A549 (cell line): ENCODE measurements around the gene DPP7. TPM values are rescaled to one million over a fixed set of nuclear protein-coding genes. Genes with fewer than 3 reads are reported as not detected.

ENCODE experiments used
- ATAC-seq, 2 experiments: fragments of 200-7000 bp in 1 of 2; fragments of >200 bp in 1 of 2; cut with Nextera tagmentation in 1 of 2; cut with Tn5 transposase in 1 of 2; 3 replicates each; pipeline versions ENCODE4 v1.8.0 to v1.9.1; 2018 to 2020; ENCODE audit warnings: mild to moderate bottlenecking in 1 of 2, moderate library complexity in 1 of 2
- CTCF ChIA-PET: fragments of 300-600 bp; sonication (Branson Sonifier 250); formaldehyde crosslinking; extraction: SDS; loops from one replicate; lab custom pipeline; 2021; ENCODE audit warnings: antibody characterized with exemption, inconsistent platforms; lab: Yijun Ruan, JAX
- POLR2A ChIA-PET: fragments of 350-600 bp; formaldehyde crosslinking; extraction: SDS; loops from one replicate; lab custom pipeline; 2021; ENCODE audit warnings: antibody characterized with exemption, inconsistent platforms; lab: Yijun Ruan, JAX
- DNase-seq, 2 experiments: peaks; one replicate each; pipeline versions ENCODE4 v3.0.0 to v3.0.0-alpha.2; 2011 to 2016; ENCODE audit warnings: low read depth in 1 of 2, low spot score in 1 of 2
- FAIRE-seq: peaks from 2 replicates; lab custom pipeline; 2011; peaks lifted over from hg19 to GRCh38; lab: Jason Lieb, UNC
- H3K27ac ChIP-seq, 2 experiments: fragments of >200 bp; sonication (Bioruptor Twin); formaldehyde crosslinking; 3 replicates each; pipeline ENCODE4 v1.5.1; 2016 to 2017
- H3K4me1 ChIP-seq: fragments of >200 bp; sonication (Bioruptor Twin); formaldehyde crosslinking; 3 replicates; pipeline ENCODE4 v1.6.1; 2016
- H3K4me2 ChIP-seq: fragments of >200 bp; sonication (Bioruptor Twin); formaldehyde crosslinking; 3 replicates; pipeline ENCODE4 v1.6.1; 2016
- H3K4me3 ChIP-seq: fragments of >200 bp; sonication (Bioruptor Twin); formaldehyde crosslinking; 3 replicates; pipeline ENCODE4 v1.5.1; 2016
- H3K9me3 ChIP-seq: fragments of >200 bp; sonication (Bioruptor Twin); formaldehyde crosslinking; 3 replicates; pipeline ENCODE4 v1.6.1; 2016
- CBX8 ChIP-seq: fragments of 200-600 bp; sonication (generic); IDR thresholded peaks from 2 replicates; pipeline ENCODE4 v1.6.1; 2016
- CEBPB ChIP-seq, 2 experiments: fragments of >200 bp in 1 of 2; sonication (Bioruptor Twin) in 1 of 2; formaldehyde crosslinking in 1 of 2; IDR thresholded peaks; 2 replicates each; pipeline ENCODE4 v1.6.1; 2012 to 2016
- EHF ChIP-seq: fragments of 250-450 bp; sonication (Bioruptor Pico); IDR thresholded peaks from 2 replicates; pipeline ENCODE4 v1.5.0; 2020; ENCODE audit warnings: mild to moderate bottlenecking
- ESRRA ChIP-seq: fragments of 150-350 bp; IDR thresholded peaks from 2 replicates; pipeline ENCODE4 v1.6.1; 2014; ENCODE audit warnings: mild to moderate bottlenecking, low read length, borderline replicate concordance
- FOXS1 ChIP-seq: fragments of 250-450 bp; sonication (Bioruptor Pico); IDR thresholded peaks from 2 replicates; pipeline ENCODE4 v1.5.0; 2020; ENCODE audit warnings: mild to moderate bottlenecking, moderate library complexity
- HOXA7 ChIP-seq: fragments of 250-450 bp; sonication (Bioruptor Pico); IDR thresholded peaks from 2 replicates; pipeline ENCODE4 v1.5.0; 2020; ENCODE audit warnings: mild to moderate bottlenecking, moderate library complexity
- JUN ChIP-seq, 2 experiments: fragments of >200 bp; sonication (Bioruptor Twin); formaldehyde crosslinking; IDR thresholded peaks; 2 replicates in 1 of 2; 3 replicates in 1 of 2; pipeline ENCODE4 v1.6.1; 2016 to 2017
- JUNB ChIP-seq: fragments of >200 bp; sonication (Bioruptor Twin); formaldehyde crosslinking; IDR thresholded peaks from 2 replicates; pipeline ENCODE4 v1.6.1; 2016
- KDM1A ChIP-seq: fragments of 200-600 bp; sonication (generic); IDR thresholded peaks from 2 replicates; pipeline ENCODE4 v1.6.1; 2016; ENCODE audit warnings: low read depth, mild to moderate bottlenecking
- KDM5A ChIP-seq: fragments of 200-600 bp; sonication (generic); IDR thresholded peaks from 2 replicates; pipeline ENCODE4 v1.6.1; 2016; ENCODE audit warnings: antibody characterized with exemption, mild to moderate bottlenecking
- MAFK ChIP-seq: fragments of 450-650 bp; IDR thresholded peaks from 2 replicates; pipeline ENCODE4 v1.6.1; 2014; ENCODE audit not compliant: partially characterized antibody
- MYC ChIP-seq: IDR thresholded peaks from 2 replicates; pipeline ENCODE4 v1.6.1; 2012; ENCODE audit warnings: mild to moderate bottlenecking, inconsistent platforms, low read length, improper control_type of control experiment, borderline replicate concordance
- NFE2L2 ChIP-seq: fragments of 150-350 bp; conservative IDR thresholded peaks from 2 replicates; pipeline ENCODE4 v1.6.1; 2014; ENCODE audit warnings: low read length
- PHF8 ChIP-seq: fragments of 200-600 bp; sonication (generic); IDR thresholded peaks from 2 replicates; pipeline ENCODE4 v1.6.1; 2016; ENCODE audit warnings: low read depth, mild to moderate bottlenecking, antibody characterized with exemption, moderate library complexity, borderline replicate concordance
- POLR2A ChIP-seq: IDR thresholded peaks from 2 replicates; pipeline ENCODE4 v1.6.1; 2012; ENCODE audit warnings: mild to moderate bottlenecking, low read length
- RAD21 ChIP-seq, 2 experiments: fragments of >200 bp in 1 of 2; sonication (Bioruptor Twin) in 1 of 2; formaldehyde crosslinking in 1 of 2; IDR thresholded peaks in 1 of 2; conservative IDR thresholded peaks in 1 of 2; 2 replicates in 1 of 2; 3 replicates in 1 of 2; pipeline ENCODE4 v1.6.1; 2012 to 2018; ENCODE audit warnings: inconsistent platforms in 1 of 2
- SMC3 ChIP-seq: fragments of >200 bp; sonication (Bioruptor Twin); formaldehyde crosslinking; IDR thresholded peaks from 3 replicates; pipeline ENCODE4 v1.6.1; 2018; ENCODE audit warnings: inconsistent platforms
- TFCP2L1 ChIP-seq: fragments of 250-450 bp; sonication (Bioruptor Pico); IDR thresholded peaks from 2 replicates; pipeline ENCODE4 v1.5.0; 2021; ENCODE audit warnings: mild to moderate bottlenecking
- TP53 ChIP-seq: fragments of 250-450 bp; sonication (Bioruptor Pico); IDR thresholded peaks from 2 replicates; pipeline ENCODE4 v1.5.0; 2021; ENCODE audit warnings: mild to moderate bottlenecking, moderate library complexity
- ZC3H11A ChIP-seq: fragments of 450-650 bp; IDR thresholded peaks from 2 replicates; pipeline ENCODE4 v1.6.1; 2014; ENCODE audit warnings: antibody characterized with exemption, mild to moderate bottlenecking
- WGBS: methylation state at CpG from one replicate; pipeline ENCODE4 v1.1.6; 2017; ENCODE audit errors: missing lambda C conversion rate; 5-methylcytosine and 5-hydroxymethylcytosine counted together
- polyA plus RNA-seq, 4 experiments: library from polyadenylated mRNA; depleted of rRNA in 3 of 4; stranded (reverse); fragments of >200 nt; fragmentation: RNase III in 1 of 4; extraction: RNeasy Plus Mini Kit Qiagen cat#74134 plus additional on column Dnase treatment in 1 of 4; gene quantifications; 2 replicates in 3 of 4; 3 replicates in 1 of 4; pipeline ENCODE4 v1.2.3, GENCODE V29; 2011 to 2017
- TF ChIP-seq, protein P1 (sequence below): IDR thresholded peaks from 2 replicates; pipeline ENCODE4 v1.6.1; 2012
- TF ChIP-seq, protein P2 (sequence below): fragments of 150-350 bp; IDR thresholded peaks from 2 replicates; pipeline ENCODE4 v1.6.1; 2014; ENCODE audit warnings: low read depth, mild to moderate bottlenecking, low read length
- TF ChIP-seq, protein P3 (sequence below): fragments of >200 bp; sonication (Bioruptor Twin); formaldehyde crosslinking; IDR thresholded peaks from 3 replicates; pipeline ENCODE4 v1.6.1; 2016
- TF ChIP-seq, protein P4 (sequence below): fragments of >200 bp; sonication (Bioruptor Twin); formaldehyde crosslinking; IDR thresholded peaks from 2 replicates; pipeline ENCODE4 v1.6.1; 2016
- TF ChIP-seq, protein P5 (sequence below): IDR thresholded peaks from 2 replicates; pipeline ENCODE4 v1.6.1; 2012; ENCODE audit warnings: low read depth, borderline replicate concordance
- TF ChIP-seq, protein P6 (sequence below): fragments of 450-650 bp; IDR thresholded peaks from 2 replicates; pipeline ENCODE4 v1.6.1; 2014; ENCODE audit warnings: antibody characterized with exemption

The DPP7 gene
- polyA plus RNA-seq, 2 of the 4 experiments (the other 2 are of a cell fraction) = 27.6 to 71.8 TPM

DNA sequence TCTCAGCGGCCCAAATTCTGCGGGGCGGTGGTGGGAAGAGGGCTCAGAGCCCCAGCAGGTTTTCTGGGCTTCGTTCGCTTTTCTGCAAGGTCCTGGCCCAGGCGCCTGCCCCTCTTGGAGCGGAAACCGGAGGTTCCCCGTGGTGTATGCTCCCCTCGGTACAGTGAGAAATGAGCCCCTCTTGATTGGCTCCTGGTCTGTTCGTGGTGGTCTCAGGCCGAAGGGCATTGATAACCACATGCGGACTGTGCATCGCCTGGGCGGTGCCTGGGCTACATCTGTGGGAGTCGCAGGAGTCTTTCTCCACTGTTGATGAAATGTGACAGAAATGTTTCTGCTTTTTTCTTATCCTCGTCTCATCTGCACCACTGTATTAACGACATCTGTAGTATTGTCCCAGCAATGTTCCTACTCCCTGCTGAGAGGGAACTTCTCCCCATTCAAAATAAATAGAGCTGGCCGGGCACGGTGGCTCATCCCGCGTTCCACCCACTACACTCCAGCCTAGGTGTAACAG is 27.1 kb downstream of the DPP7 start:
- Histone ChIP-seq H3K9me3 (no peaks in the 10 kb centered on the region), H3K4me2 (peak overlapping the region; percentile 99), H3K4me1 (peaks cover 41% of the 10 kb centered on the region), H3K4me3 (peak overlapping the region; percentile 82), H3K27ac (peak overlapping the region; percentile 89 to 92)
- no peak for ATAC-seq
- ChIA-PET POLR2A (interaction anchor here (0.6 to 2.5 kb wide), 13 partner anchors 10 to 153 kb away, joined by 3 to 19 read pairs (median 4); partner anchors contain the start of genes DPP7, SAPCD2, TPRN and TUBB4B), CTCF (interaction anchor here (1.0 to 24.0 kb wide), 16 partner anchors 9 to 150 kb away, joined by 3 to 321 read pairs (median 7); partner anchors contain the start of genes NPDC1, RNF224, SAPCD2 and UAP1L1)
- FAIRE-seq = no peak
- DNase-seq = no peak
- WGBS = 58% methylated on average over 13 of the region's 22 CpGs
- TF ChIP-seq TP53 (CRISPR knock-in tag) (no peak), MAFK (no peak), KDM5A (no peak), CBX8 (no peak), TFCP2L1 (CRISPR knock-in tag) (no peak), EHF (CRISPR knock-in tag) (no peak), CEBPB (IDR thresholded peaks at IDR 0.05) (no peak), JUN (IDR thresholded peaks at IDR 0.05) (no peak), FOXS1 (no peak), NFE2L2 (no peak)
- TF ChIP-seq, protein P1, sequence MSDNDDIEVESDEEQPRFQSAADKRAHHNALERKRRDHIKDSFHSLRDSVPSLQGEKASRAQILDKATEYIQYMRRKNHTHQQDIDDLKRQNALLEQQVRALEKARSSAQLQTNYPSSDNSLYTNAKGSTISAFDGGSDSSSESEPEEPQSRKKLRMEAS = no peak
- TF ChIP-seq, protein P2, sequence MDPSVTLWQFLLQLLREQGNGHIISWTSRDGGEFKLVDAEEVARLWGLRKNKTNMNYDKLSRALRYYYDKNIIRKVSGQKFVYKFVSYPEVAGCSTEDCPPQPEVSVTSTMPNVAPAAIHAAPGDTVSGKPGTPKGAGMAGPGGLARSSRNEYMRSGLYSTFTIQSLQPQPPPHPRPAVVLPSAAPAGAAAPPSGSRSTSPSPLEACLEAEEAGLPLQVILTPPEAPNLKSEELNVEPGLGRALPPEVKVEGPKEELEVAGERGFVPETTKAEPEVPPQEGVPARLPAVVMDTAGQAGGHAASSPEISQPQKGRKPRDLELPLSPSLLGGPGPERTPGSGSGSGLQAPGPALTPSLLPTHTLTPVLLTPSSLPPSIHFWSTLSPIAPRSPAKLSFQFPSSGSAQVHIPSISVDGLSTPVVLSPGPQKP = no peak
- TF ChIP-seq, protein P3, sequence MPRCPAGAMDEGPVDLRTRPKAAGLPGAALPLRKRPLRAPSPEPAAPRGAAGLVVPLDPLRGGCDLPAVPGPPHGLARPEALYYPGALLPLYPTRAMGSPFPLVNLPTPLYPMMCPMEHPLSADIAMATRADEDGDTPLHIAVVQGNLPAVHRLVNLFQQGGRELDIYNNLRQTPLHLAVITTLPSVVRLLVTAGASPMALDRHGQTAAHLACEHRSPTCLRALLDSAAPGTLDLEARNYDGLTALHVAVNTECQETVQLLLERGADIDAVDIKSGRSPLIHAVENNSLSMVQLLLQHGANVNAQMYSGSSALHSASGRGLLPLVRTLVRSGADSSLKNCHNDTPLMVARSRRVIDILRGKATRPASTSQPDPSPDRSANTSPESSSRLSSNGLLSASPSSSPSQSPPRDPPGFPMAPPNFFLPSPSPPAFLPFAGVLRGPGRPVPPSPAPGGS = no peak
- TF ChIP-seq, protein P4, sequence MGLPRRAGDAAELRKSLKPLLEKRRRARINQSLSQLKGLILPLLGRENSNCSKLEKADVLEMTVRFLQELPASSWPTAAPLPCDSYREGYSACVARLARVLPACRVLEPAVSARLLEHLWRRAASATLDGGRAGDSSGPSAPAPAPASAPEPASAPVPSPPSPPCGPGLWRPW = no peak

DNA sequence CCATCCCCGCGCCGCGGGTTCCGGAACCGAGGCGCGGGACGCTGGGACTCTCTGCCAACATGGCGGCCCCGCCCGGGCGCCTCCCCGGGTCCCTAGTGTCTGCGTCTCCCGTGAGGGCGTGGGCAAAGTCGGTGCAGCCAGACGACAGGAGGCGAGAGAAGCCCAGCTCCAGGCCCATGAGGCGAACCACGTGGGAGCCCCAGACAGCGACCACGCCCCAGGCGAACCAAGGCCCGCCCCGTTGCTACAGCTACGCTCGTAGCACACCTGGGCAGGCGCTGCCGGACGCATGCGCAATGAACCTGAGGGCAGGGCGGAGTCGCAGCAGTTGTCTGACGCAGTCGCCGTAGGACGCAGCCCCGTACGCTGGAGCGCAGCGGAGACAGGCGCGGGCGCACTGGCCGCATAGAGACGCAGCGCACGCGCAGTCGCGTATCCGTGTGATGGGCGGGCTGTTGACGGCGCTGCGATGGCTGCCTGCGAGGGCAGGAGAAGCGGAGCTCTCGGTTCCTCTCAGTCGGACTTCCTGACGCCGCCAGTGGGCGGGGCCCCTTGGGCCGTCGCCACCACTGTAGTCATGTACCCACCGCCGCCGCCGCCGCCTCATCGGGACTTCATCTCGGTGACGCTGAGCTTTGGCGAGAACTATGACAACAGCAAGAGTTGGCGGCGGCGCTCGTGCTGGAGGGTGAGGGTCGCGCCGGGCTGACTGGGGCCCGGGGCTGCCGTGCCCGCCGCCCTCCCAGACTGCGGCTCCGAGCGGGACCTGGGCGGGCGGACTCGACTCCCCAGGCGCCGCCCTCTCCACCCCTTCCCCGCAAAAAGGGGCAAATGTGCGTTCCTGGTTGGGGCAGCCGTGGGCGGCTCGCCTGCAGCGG is 27.8 kb downstream of the DPP7 start, which contains the start of gene MAN1B1:
Gene MAN1B1 (plus strand): TSS at position 455 of the 878 bp plus-strand sequence. CDS start 15 bp downstream, at position 470.
- TF ChIP-seq, protein P1 = peak; percentile 96
- TF ChIP-seq POLR2A = peak; percentile 89
- peak; percentile 44; the same call in 1 of the 2 replicates for TF ChIP-seq PHF8
- TF ChIP-seq KDM1A = no peak
- no peak for TF ChIP-seq RAD21 (conservative IDR thresholded peaks at IDR 0.05 in 1 of 2, IDR thresholded peaks at IDR 0.05 in 1 of 2)
- TF ChIP-seq, protein P4 = no peak
- peak; percentile 73 to 89; a peak in 3 of 5 replicates for TF ChIP-seq JUN (IDR thresholded peaks at IDR 0.05)
- no peak for TF ChIP-seq HOXA7 (CRISPR knock-in tag)
- TF ChIP-seq, protein P2 = no peak
- no peak for TF ChIP-seq ESRRA
- TF ChIP-seq, protein P5, sequence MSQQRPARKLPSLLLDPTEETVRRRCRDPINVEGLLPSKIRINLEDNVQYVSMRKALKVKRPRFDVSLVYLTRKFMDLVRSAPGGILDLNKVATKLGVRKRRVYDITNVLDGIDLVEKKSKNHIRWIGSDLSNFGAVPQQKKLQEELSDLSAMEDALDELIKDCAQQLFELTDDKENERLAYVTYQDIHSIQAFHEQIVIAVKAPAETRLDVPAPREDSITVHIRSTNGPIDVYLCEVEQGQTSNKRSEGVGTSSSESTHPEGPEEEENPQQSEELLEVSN = peak; percentile 67
- TF ChIP-seq MYC = peak; percentile 98
- no peak for TF ChIP-seq ZC3H11A
- TF ChIP-seq, protein P6, sequence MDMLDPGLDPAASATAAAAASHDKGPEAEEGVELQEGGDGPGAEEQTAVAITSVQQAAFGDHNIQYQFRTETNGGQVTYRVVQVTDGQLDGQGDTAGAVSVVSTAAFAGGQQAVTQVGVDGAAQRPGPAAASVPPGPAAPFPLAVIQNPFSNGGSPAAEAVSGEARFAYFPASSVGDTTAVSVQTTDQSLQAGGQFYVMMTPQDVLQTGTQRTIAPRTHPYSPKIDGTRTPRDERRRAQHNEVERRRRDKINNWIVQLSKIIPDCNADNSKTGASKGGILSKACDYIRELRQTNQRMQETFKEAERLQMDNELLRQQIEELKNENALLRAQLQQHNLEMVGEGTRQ = peak; percentile 91
- TF ChIP-seq, protein P3 = 0 out of 3 replicates have a peak, but pooled peaks have one; percentile 36
- no peak for TF ChIP-seq JUNB
- TF ChIP-seq SMC3 = no peak
- TF ChIP-seq, all 56 proteins: peak for 8
- Histone ChIP-seq H3K4me3 (peak within 1 kb of the TSS; percentile 88), H3K9me3 (no peaks in the 10 kb centered on the region), H3K4me1 (peaks cover 41% of the 10 kb centered on the region), H3K27ac (peak within 1 kb of the TSS; percentile 95 to 100), H3K4me2 (peak within 1 kb of the TSS; percentile 99)
- peak; percentile 94 to 100 for DNase-seq
- ChIA-PET POLR2A (interaction anchor here (0.6 to 2.5 kb wide), 20 partner anchors 9 to 156 kb away, joined by 3 to 19 read pairs (median 4); partner anchors contain the start of genes DPP7, NPDC1, PAXX and SAPCD2), CTCF (interaction anchor here (0.8 to 24.0 kb wide), 18 partner anchors 10 to 298 kb away, joined by 3 to 321 read pairs (median 6); partner anchors contain the start of genes FUT7, NPDC1, RNF224 and SAPCD2)
- WGBS = 2% methylated on average over 7 of the region's 101 CpGs
- peak; percentile 77 for FAIRE-seq
- ATAC-seq = peak; percentile 79 to 89
